Nucleus accumbens (tissue), 56 donors: ENCODE data around the gene HS6ST3.

Experiments used
- DNase-seq, 56 donors: peaks; one replicate each; lab custom pipeline; 2025; lab: John Stamatoyannopoulos, UW

The HS6ST3 gene

GRCh38 chr13:96636001-96636709 is 546.2 kb downstream of the HS6ST3 start:
- DNase-seq, result no peak

DNA sequence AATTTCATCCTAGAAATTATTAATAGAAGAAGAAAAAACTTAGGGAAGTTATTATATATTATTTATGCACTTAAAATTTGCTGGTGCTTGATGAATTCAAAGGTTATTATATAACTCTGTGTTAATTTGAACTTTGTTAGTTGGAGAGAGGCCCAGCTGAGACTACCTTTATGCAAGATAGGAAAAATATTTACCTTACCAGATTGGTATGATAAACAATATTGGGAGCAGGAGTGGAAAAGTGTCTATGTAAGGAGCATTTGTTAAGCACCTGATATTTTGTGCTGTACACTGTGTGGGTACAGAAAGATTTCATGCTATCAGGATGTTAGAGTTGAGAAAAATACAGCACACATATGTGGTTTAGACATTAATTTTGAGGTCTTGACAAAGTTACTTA is 547.1 kb downstream of the HS6ST3 start:
- no peak for DNase-seq

DNA sequence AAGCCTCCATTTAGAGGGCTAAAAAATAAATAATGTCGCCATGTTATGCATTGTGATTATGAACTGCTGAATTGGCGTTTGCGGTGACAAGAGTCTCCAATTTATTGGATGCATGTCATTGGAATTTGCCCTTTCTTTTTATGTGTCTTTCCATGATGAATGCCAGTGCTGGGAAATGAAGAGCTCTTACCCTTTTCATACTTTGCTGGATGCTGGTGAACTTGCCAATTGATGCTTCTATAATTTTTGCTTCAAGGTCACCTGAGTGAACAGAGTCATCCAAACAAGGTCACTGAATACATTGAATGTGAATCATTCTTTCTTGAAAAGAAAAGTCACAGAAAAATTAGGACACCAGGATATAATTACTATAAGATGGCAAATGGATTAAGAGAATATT is 556.2 kb downstream of the HS6ST3 start:
- DNase-seq, result no peak

- DNase-seq, result no peak
These were observed 556.8 kb downstream of the HS6ST3 start for GRCh38 chr13:96646515-96647211.

DNA sequence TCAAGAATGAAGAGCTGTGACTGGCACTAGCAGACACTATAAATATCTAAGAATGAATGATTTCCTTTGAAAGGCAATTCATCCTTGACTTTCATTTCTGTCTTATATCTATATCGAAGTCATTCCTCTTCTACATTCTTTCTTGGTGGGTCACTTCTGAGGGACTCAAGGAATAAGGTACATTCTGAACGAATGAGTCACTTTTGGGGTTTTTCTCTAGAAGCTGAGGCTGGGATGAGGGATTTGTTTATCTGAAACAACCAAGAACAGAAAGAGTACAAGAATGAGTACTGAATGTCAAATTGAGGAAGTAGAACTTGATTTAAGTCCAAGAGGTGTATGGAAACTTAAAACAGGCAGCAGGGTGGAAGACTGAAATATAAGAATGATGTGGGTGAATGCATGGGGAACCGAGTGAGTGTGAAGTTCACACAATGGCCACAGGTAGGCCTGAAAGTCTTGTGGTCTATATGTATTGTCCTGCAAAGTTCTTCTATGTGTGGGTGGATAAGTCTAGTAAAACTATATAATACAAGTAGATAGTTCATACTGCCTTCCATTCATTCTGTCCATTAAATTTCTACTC is 560.5 kb downstream of the HS6ST3 start:
- DNase-seq, result no peak

DNA sequence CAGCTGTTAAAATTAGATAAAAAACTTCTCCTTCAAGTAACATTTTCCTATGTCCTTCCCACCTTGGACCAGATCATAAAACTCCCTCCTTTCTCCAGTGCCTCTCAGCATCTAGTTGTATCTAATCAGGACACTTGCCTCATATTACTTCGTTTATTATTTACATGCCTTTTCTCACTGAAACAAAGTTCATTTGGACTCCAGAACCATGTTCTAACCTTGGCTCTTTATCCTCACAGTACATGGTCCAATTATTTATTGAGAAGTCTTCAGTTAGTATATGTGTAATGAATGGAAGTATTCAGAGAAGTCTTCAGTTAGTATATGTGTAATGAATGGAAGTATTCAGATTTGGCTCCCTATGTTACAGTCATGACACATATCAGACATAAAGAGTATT is 561.7 kb downstream of the HS6ST3 start:
- no peak for DNase-seq

DNA sequence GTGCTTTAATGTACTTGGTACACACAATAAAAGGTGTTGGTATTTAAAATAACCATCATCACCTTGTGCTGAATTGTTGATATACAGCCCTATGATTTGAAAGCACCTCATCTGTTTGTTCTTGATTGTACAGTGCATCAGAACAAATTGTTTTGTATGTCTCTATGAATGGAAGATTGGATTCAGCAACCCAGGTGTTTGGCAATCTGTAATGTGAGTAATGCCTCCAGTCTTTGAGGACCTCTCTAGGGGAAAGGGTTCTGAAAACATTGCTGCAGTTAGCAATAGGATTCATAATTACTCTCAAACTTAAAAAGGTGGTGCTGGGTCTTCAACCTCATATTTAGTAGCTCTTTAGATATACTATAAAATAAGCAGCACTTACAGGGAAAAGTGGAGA is 562.6 kb downstream of the HS6ST3 start:
- DNase-seq, result no peak

GRCh38 chr13:96661612-96662011 is 571.7 kb downstream of the HS6ST3 start:
- DNase-seq, result no peak

DNA sequence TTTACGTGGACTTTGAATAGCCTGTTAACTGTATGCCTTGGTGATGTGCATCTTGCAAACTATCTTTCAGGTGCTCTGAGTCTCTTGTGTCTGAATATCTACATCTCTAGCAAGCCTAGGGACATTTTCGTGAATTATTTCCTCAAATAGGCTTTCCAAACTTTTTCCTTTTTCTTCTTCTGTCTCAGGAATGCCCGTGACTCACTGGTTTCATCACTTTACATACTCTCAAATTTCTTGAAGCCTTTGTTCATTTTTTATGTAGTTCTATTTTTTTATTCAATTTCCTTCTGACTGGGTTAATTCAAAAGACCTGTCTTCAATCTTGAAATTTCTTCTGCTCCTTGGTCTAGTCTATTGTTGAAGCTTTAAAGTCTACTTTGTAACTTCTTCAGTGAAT is 572.1 kb downstream of the HS6ST3 start:
- DNase-seq, result no peak

DNA sequence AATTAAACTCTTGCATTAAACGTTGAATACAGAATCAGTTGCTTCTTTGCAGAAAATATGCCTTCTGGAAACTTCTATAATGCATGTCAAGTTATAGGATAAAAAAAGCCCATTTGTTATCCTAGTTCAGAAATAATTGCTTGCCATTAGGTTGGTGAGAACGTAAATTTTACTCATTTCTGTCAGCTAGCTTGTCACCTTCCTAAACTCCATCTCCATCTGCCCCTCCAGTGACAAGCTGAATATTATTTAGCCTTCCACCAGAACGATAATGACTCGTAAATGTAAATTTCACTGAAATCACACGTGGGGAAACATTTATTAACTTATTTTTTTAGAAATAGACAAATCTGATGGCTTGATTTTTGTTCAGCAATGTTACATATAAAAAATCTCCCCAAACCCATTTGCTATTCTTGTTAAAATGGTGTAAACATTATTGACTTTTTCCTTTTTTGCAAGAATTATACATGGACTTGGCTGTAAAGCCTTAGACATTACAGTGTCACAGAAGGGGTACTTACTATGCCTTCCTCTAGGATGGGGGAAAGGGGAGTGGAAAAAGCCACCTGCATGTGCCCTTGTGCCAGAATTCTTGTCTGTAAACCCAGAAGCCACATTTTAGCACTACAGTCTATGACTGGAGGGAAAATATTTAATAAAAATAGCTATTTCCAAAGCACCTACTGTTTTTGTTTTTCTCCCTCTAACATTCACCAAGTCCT is 577.5 kb downstream of the HS6ST3 start:
- no peak for DNase-seq

GRCh38 chr13:96671073-96671472 is 581.2 kb downstream of the HS6ST3 start:
- DNase-seq, result no peak

DNA sequence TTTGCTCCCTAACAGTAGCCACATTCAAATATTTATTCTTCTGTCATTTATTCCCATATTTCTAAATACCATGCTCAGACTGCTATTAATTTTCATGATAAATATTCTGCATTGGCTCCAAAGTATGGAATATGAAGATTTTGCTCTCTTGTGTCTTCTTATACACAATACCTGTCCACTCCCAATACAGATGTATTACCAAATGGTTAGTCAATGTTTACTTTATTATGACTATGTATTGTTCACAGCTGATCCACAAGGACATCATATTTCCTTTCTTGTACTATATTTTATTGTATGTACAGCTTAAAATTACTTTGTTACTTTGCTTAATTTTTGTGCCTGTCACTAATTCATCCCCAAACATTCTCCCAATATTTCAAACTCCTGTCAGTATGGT is 582.1 kb downstream of the HS6ST3 start:
- no peak for DNase-seq

DNA sequence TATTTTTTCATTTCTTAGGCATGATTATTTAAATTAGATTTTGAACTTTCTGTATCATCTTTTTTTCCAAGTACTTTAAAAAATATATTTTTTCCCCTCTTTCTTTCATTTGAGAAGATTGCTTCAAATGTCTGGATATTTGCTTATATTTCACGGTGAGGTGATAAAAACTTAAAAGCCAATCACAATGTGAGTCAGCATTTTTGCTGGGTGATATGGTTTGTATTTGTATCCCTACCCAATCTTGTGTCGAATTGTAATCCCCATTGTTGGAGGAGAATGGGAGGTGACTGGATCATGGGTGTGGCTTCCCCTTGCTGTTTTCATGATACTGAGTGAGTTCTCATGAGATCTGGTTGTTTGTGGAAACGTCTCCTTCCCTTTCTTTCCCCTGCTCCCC is 583.9 kb downstream of the HS6ST3 start:
- no peak for DNase-seq

- no peak for DNase-seq
These were observed 587.1 kb downstream of the HS6ST3 start for GRCh38 chr13:96677029-96677428.

- no peak for DNase-seq
These were observed 588.9 kb downstream of the HS6ST3 start for GRCh38 chr13:96678801-96679200.

- no peak for DNase-seq
These were observed 591.0 kb downstream of the HS6ST3 start for GRCh38 chr13:96680898-96681297.

- DNase-seq, result no peak
These were observed 591.9 kb downstream of the HS6ST3 start for GRCh38 chr13:96681766-96682165.

DNA sequence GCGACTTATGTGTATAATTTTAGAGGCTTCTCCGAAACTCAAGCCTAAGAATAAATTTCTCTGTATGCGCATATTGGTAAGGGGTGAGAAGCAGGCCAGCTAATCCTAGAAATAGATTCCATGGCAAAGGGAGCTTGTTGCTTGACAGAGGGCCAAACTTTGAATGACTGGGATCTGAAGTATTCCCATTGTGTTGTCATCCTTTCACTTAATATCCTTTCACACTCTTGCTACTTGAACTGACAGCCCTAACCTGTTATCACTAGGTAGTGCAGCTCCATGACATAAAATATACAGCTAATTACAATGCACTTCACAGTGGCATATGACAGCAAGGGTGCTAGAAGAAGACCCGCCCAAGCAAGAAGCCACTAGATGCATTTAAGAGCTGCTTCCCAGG is 594.6 kb downstream of the HS6ST3 start:
- no peak for DNase-seq

DNA sequence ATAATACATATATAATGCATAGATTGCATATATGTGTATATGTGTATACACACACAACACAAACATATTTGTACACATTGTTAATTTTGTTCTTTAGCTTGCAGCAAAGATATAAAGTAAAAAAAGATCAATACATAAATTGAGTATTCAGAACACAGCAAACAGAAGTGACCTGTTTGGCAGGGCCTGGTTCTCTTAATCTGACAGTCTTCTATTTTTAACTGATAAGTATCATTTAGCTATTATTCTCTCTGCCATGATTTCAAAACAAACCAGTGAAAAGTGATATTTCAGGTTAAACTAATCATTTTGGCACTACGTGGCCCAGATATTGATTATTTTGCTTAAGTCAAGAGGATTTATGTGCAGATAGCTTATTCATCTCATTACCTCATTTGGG is 595.0 kb downstream of the HS6ST3 start:
- DNase-seq, result no peak

GRCh38 chr13:96686286-96686685 is 596.4 kb downstream of the HS6ST3 start:
- no peak for DNase-seq

DNA sequence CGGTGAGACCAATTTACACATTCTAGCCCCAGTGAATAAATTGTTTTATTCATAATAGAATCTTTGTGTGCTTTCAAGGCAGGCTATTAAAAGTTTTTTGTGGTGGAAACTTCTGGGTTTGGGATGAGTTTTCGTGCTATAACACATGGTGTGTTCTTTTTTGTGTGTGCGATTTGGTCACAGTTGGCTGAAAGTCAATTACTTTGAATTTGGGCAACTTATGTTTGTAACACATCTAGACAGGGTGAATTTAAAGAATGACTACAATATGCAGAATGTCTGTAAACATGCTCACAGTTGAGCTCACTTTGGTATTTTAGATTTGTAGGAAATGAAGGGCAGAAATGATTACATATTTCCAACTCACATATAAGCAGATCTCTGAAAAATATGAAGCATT is 597.3 kb downstream of the HS6ST3 start:
- DNase-seq, result no peak
